Upper lobe of left lung (tissue), 6 donors: ENCODE measurements around the gene PPP1R14B. TPM values are rescaled to one million over a fixed set of nuclear protein-coding genes. Genes with fewer than 3 reads are reported as not detected.

Experiments used
- ATAC-seq, 2 donors: fragments of 200-7000 bp; cut with Tn5 transposase; one replicate each; pipeline ENCODE4 v1.9.1; 2022; ENCODE audit warnings: mild to moderate bottlenecking in 2 of 2, moderate library complexity in 2 of 2; ENCODE audit not compliant: low FRiP score in 2 of 2
- DNase-seq, 2 donors: peaks; one replicate each; pipeline ENCODE4 v3.0.0-alpha.2; 2019 to 2020
- H3K27ac ChIP-seq, 4 donors: fragments of 200-600 bp; sonication (generic); one replicate each; pipeline ENCODE4 v1.5.1; 2016 to 2019
- H3K27me3 ChIP-seq, 4 donors: fragments of 200-600 bp; sonication (generic); one replicate each; pipeline ENCODE4 v1.5.1; 2017 to 2019
- H3K36me3 ChIP-seq, 4 donors: fragments of 200-600 bp; sonication (generic); one replicate each; pipeline ENCODE4 v1.5.1; 2016 to 2019
- H3K4me1 ChIP-seq, 4 donors: fragments of 200-600 bp; sonication (generic); one replicate each; pipeline ENCODE4 v1.5.1; 2018 to 2019
- H3K4me3 ChIP-seq, 4 donors: fragments of 200-600 bp; sonication (generic); one replicate each; pipeline ENCODE4 v1.5.1; 2017 to 2019; ENCODE audit warnings: mild to moderate bottlenecking in 2 of 4, moderate library complexity in 1 of 4
- H3K9me3 ChIP-seq, 4 donors: fragments of 200-600 bp; sonication (generic); one replicate each; pipeline ENCODE4 v1.5.1; 2018 to 2019
- EP300 ChIP-seq, 4 donors: sonication (generic); formaldehyde crosslinking; IDR thresholded peaks; one replicate each; pipeline ENCODE4 v1.5.1; 2017; ENCODE audit warnings: antibody characterized with exemption in 4 of 4, control low read depth in 2 of 4
- POLR2A ChIP-seq, 4 donors: fragments of 450-650 bp; IDR thresholded peaks; one replicate each; pipeline ENCODE4 v1.5.1; 2016 to 2017; ENCODE audit warnings: antibody characterized with exemption in 4 of 4, mild to moderate bottlenecking in 2 of 4
- POLR2AphosphoS5 ChIP-seq, 2 donors: sonication (generic); formaldehyde crosslinking; IDR thresholded peaks; one replicate each; pipeline ENCODE4 v1.5.1; 2017; ENCODE audit warnings: antibody characterized with exemption in 2 of 2
- whole genome bisulfite sequencing, 2 donors: methylation state at CpG; one replicate each; pipeline ENCODE4 v1.1.5; 2017 to 2018; 5-methylcytosine and 5-hydroxymethylcytosine counted together
- total RNA-seq, 6 donors: library from RNA; depleted of rRNA in 4 of 6; stranded (reverse); fragments of >200 nt in 4 of 6; gene quantifications; one replicate each; pipeline versions ENCODE4 v1.1.0 to v1.2.1, GENCODE V29; 2016 to 2021
- TF ChIP-seq, protein P1 (sequence below), 6 experiments: fragments of 450-650 bp in 4 of 6; fragments of 200-600 bp in 2 of 6; sonication (generic) in 2 of 6; IDR thresholded peaks; one replicate each; pipeline ENCODE4 v1.5.1; 2016 to 2019; ENCODE audit warnings: antibody characterized with exemption in 6 of 6
- donor health status: DM: no; HTN: no; CAD: no; lungs with moderate emphysema.
- donor health status: DM: no; HTN: yes; CAD: no; lungs with severe emphysema.

The PPP1R14B gene
- total RNA-seq, 6 donors from 2014 or later: 51.4 to 118 (median 60.3) TPM

DNA sequence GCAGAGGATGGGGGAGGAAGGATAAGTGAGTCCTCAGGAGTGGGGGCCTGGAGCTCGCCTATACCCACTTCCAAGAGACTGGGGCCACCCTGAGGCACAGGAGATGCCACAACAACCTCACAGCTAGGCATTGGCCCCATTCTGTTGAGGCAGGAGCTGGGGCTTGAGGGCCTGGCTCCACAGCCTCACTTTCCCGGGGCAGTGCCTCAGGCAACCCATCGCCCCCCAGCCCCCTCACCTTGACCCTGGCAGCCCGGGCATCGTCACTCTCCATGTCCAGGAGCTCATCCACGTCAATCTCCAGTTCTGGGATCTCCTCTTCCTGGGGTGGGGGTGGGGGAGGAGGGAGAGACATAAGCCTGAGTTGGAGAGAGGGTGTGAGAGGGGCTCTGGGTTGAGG is 1.8 kb downstream of the PPP1R14B start:
- peak overlapping the region in 3 of 4 donors; percentile 69 to 79 (median 70) for H3K4me3 ChIP-seq

DNA sequence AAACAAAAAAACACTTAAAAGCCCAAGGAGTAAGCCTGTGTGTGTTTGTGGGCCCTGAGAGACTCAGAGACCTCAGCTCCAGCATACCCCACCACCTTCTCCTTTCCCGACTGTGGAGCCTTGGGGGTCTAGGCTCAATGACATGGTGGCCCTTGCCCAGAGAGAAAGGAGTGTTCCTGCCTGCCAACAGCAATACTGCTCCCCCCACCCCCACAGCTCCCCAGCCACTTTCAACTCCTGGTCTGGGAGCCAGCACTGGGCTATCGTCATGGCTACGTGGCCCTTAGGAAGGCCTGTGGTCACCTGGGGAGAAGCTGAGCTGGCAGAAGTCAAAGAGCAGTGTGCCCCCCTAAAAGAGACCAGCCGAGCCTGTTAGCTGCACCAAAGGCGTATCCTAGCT is 2.6 kb downstream of the PPP1R14B start:
- Histone ChIP-seq H3K4me1 (peaks cover 45 to 64% (median 52%) of the 10 kb centered on the region in 4 donors), H3K27me3 (no peaks in the 10 kb centered on the region), H3K4me3 (no peak overlapping the region), H3K9me3 (no peaks in the 10 kb centered on the region), H3K27ac (no peak overlapping the region), H3K36me3 (peaks cover 0 to 13% (median 10%) of the 10 kb centered on the region in 4 donors)
- WGBS, 2 donors: 76 to 86% methylated on average over 5 of the region's 5 CpGs
- no peak for TF ChIP-seq POLR2A (IDR thresholded peaks at IDR 0.05)
- no peak for TF ChIP-seq EP300 (IDR thresholded peaks at IDR 0.05)
- TF ChIP-seq, protein P1, sequence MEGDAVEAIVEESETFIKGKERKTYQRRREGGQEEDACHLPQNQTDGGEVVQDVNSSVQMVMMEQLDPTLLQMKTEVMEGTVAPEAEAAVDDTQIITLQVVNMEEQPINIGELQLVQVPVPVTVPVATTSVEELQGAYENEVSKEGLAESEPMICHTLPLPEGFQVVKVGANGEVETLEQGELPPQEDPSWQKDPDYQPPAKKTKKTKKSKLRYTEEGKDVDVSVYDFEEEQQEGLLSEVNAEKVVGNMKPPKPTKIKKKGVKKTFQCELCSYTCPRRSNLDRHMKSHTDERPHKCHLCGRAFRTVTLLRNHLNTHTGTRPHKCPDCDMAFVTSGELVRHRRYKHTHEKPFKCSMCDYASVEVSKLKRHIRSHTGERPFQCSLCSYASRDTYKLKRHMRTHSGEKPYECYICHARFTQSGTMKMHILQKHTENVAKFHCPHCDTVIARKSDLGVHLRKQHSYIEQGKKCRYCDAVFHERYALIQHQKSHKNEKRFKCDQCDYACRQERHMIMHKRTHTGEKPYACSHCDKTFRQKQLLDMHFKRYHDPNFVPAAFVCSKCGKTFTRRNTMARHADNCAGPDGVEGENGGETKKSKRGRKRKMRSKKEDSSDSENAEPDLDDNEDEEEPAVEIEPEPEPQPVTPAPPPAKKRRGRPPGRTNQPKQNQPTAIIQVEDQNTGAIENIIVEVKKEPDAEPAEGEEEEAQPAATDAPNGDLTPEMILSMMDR (IDR thresholded peaks at IDR 0.05): no peak
- TF ChIP-seq POLR2AphosphoS5 (IDR thresholded peaks at IDR 0.05): no peak
- no peak for ATAC-seq
- no peak for DNase-seq

More for the DNA sequence above, 1.8 kb downstream of the PPP1R14B start:
- Histone ChIP-seq H3K27ac (peak overlapping the region; percentile 73 to 91 (median 82)), H3K4me1 (peaks cover 40 to 56% (median 46%) of the 10 kb centered on the region in 4 donors), H3K9me3 (no peaks in the 10 kb centered on the region), H3K36me3 (peaks cover 0 to 13% (median 10%) of the 10 kb centered on the region in 4 donors), H3K27me3 (no peaks in the 10 kb centered on the region)
- TF ChIP-seq EP300 (IDR thresholded peaks at IDR 0.05) (no peak), POLR2A (IDR thresholded peaks at IDR 0.05) (no peak)
- WGBS, 2 donors: 30% methylated on average over 6 of the region's 6 CpGs; no CpG with 5 or more reads in 1 of the 2 donors
- no peak for ATAC-seq
- DNase-seq: peak in 1 of 2 donors; percentile 45

DNA sequence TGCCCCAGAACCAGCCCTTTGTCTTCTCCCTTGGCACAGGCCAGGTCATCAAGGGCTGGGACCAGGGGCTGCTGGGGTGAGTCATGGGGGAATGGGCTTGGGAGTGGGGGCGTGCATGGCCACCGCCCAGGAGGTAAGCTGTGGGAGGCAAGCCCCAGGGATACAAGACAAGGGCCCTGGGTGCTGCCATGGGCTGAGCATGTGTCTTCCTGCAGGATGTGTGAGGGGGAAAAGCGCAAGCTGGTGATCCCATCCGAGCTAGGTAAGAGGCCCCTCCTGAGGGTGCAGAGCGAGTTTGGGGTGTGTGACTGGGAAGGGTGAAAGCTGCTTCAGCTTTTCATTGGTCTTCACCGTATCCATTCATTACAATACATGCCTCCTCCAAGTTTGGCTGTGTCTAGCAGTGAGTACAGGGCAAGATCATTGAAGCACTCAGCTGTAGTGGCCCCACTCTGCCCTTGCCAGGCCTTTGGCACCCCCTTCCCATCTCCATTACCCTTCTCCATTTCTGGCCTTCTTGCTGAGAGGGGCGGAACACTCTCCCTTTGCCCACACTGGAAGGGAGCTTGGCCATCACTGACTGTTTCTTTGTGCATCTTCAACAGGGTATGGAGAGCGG is 3.4 kb downstream of the PPP1R14B start:
- no peak for TF ChIP-seq EP300 (IDR thresholded peaks at IDR 0.05)
- TF ChIP-seq, protein P1 (IDR thresholded peaks at IDR 0.05): no peak
- no peak for TF ChIP-seq POLR2A (IDR thresholded peaks at IDR 0.05)
- no peak for TF ChIP-seq POLR2AphosphoS5 (IDR thresholded peaks at IDR 0.05)
- Histone ChIP-seq H3K4me3 (peak overlapping the region in 1 of 4 donors; percentile 89), H3K27ac (peak overlapping the region in 1 of 4 donors; percentile 93), H3K36me3 (peaks cover 0 to 18% (median 13%) of the 10 kb centered on the region in 4 donors), H3K9me3 (no peaks in the 10 kb centered on the region), H3K4me1 (peaks cover 48 to 70% (median 56%) of the 10 kb centered on the region in 4 donors), H3K27me3 (no peaks in the 10 kb centered on the region)
- 81 to 90% methylated on average over 4 to 8 of the region's 8 CpGs for WGBS, 2 donors
- DNase-seq (peak in 1 of 2 donors; percentile 38), ATAC-seq (no peak)

DNA sequence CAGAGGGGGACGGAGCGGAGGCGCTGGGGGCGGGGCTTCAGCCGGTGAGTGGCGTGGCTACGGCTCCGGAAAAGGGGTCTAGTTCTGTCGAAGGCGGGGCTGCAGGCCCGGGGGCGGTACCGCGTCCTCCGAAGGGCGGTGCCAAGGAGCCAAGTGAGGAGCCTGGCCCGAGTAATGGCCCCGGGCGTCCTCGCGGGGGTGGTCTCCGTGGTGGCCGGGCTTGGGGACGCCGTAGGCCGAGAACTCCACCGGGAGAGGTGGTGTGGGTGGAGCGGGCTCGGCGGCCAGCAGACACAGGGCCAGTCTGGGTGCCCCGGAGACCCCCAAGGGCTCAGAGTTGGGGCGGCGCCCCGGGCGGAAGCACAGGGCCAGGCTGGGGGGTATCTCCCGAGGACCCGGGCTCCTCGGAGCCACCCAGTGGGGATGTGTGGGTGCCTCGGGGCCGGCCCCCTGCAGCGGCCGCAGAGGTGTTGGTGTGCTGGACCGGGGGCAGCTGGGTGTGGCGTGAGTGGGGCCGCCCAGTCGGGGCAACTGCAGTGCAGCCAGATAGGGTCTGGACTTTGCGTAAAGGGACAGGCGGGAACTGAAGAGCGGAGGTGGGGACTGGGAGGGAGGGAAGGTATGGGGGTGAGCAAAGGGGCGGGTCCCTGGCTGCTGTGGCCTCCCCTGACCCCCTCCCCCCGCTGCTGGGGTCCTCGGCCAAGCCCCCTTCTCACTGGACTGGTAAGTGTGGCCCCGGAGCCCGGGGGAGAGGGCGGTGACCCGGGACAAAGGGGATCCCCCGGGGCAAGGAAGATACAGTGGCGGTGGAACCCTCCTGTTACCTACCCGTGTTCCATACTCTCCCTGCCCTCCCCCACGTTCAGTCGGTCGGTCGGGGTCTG is 5.0 kb downstream of the PPP1R14B start:
- peak overlapping the region; percentile 71 to 97 (median 90) for H3K4me3 ChIP-seq
- ATAC-seq: peak in 1 of 2 donors; percentile 2
- H3K27ac ChIP-seq: peak overlapping the region; percentile 93 to 99 (median 98)
- peak in 1 of 2 donors; percentile 55 for DNase-seq
- no peaks in the 10 kb centered on the region for H3K27me3 ChIP-seq
- H3K4me1 ChIP-seq: peaks cover 55 to 73% (median 59%) of the 10 kb centered on the region in 4 donors
- WGBS, 2 donors: 0 to 1% methylated on average over 23 to 43 of the region's 63 CpGs
- peak in 3 of 4 donors; percentile 34 to 58 (median 45) for TF ChIP-seq POLR2A (IDR thresholded peaks at IDR 0.05)
- TF ChIP-seq EP300 (IDR thresholded peaks at IDR 0.05): no peak
- TF ChIP-seq POLR2AphosphoS5 (IDR thresholded peaks at IDR 0.05): peak; percentile 61 to 75
- TF ChIP-seq, protein P1 (IDR thresholded peaks at IDR 0.05): peak in 3 of 6 experiments; percentile 11 to 38 (median 14)
- H3K36me3 ChIP-seq: peaks cover 0 to 31% (median 18%) of the 10 kb centered on the region in 4 donors
- H3K9me3 ChIP-seq: no peaks in the 10 kb centered on the region

DNA sequence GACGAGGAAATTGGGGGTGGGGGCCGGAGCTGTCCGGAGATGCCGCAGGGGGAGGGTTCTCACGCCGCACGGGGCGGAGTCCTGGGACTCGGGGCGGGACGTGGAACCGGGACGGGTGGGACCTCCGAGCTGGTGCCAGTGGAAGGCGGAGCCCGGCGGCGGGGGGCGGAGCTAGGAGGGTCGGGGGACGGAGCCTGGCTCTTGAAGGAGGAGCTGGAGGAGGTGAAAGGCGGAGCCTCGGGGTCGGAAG is 5.6 kb downstream of the PPP1R14B start:
- H3K36me3 ChIP-seq: peaks cover 0 to 31% (median 18%) of the 10 kb centered on the region in 4 donors
- peak overlapping the region; percentile 93 to 99 (median 98) for H3K27ac ChIP-seq
- TF ChIP-seq POLR2A (IDR thresholded peaks at IDR 0.05) (no peak), POLR2AphosphoS5 (IDR thresholded peaks at IDR 0.05) (no peak), EP300 (IDR thresholded peaks at IDR 0.05) (no peak)
- TF ChIP-seq, protein P1 (IDR thresholded peaks at IDR 0.05): no peak
- 1 to 2% methylated on average over 11 to 24 of the region's 24 CpGs for WGBS, 2 donors
- no peaks in the 10 kb centered on the region for H3K9me3 ChIP-seq
- no peaks in the 10 kb centered on the region for H3K27me3 ChIP-seq
- DNase-seq (peak; percentile 100), ATAC-seq (peak; percentile 94 to 96)
- peak overlapping the region; percentile 4 to 92 (median 80) for H3K4me3 ChIP-seq
- peaks cover 55 to 74% (median 59%) of the 10 kb centered on the region in 4 donors for H3K4me1 ChIP-seq
